Mesothelial cell of epicardium (in vitro differentiated cells): Measurements from ENCODE around the gene TMEM178A. TPM values are rescaled to one million over a fixed set of nuclear protein-coding genes. Genes with fewer than 3 reads are reported as not detected.

Experiments
- DNase-seq, 2 experiments: peaks; one replicate each; pipeline ENCODE4 v3.0.0; 2021; ENCODE audit warnings: low spot score in 2 of 2; ENCODE audit not compliant: unreplicated experiment in 2 of 2
- H3K27ac Mint-ChIP-seq: 2 replicates; pipeline ENCODE4 v1.8.0; 2021; ENCODE audit warnings: mixed read lengths
- H3K27me3 Mint-ChIP-seq: 2 replicates; pipeline ENCODE4 v1.8.0; 2021; ENCODE audit warnings: low read depth, mixed read lengths
- H3K36me3 Mint-ChIP-seq: 2 replicates; pipeline ENCODE4 v1.8.0; 2021; ENCODE audit warnings: mixed read lengths
- H3K4me1 Mint-ChIP-seq: 2 replicates; pipeline ENCODE4 v1.8.0; 2021; ENCODE audit warnings: mixed read lengths
- H3K4me3 Mint-ChIP-seq: 2 replicates; pipeline ENCODE4 v1.8.0; 2021; ENCODE audit warnings: mild to moderate bottlenecking, moderate library complexity, mixed read lengths
- H3K9me3 Mint-ChIP-seq: 2 replicates; pipeline ENCODE4 v1.8.0; 2021; ENCODE audit warnings: mixed read lengths
- CTCF ChIP-seq: fragments of 200-600 bp; sonication (generic); IDR thresholded peaks from one replicate; pipeline ENCODE4 v1.5.0; 2021; ENCODE audit warnings: antibody characterized with exemption; ENCODE audit not compliant: unreplicated experiment
- total RNA-seq: library from RNA; stranded (reverse); gene quantifications from 3 replicates; pipeline ENCODE4 v1.2.1, GENCODE V29; 2021

Gene TMEM178A
- total RNA-seq, 1 donor from 2014 or later: 13.1 TPM

DNA sequence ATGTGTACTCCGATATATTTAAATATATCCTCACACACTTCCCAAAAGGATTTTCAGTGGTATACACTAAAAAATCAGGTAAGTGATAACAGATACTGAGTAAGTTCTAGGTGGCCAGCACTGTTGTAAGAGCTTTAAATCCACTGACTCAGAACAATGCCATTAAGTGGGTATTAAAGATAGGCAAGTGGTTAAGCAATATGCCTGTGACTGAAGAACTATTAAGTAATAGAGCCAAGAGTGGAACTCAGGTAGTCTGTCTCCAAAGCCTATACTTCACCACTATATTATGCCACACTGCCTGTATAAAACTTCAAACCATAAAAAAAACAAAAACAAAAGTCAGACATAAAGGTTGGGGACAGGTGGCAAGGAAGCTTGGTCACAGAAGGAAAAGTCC is 76.2 kb downstream of the TMEM178A start:
- no peak for TF ChIP-seq CTCF
- H3K27ac Mint-ChIP-seq: no peak overlapping the region
- H3K9me3 Mint-ChIP-seq: no peaks in the 10 kb centered on the region
- H3K4me3 Mint-ChIP-seq: no peak overlapping the region
- H3K4me1 Mint-ChIP-seq: peaks cover 20% of the 10 kb centered on the region
- no peaks in the 10 kb centered on the region for H3K27me3 Mint-ChIP-seq
- no peak for DNase-seq
- H3K36me3 Mint-ChIP-seq: peaks cover 30% of the 10 kb centered on the region

GRCh38 chr2:39743269-39743776 is 77.6 kb downstream of the TMEM178A start:
- H3K4me3 Mint-ChIP-seq: no peak overlapping the region
- peaks cover 18% of the 10 kb centered on the region for H3K4me1 Mint-ChIP-seq
- no peaks in the 10 kb centered on the region for H3K9me3 Mint-ChIP-seq
- no peaks in the 10 kb centered on the region for H3K27me3 Mint-ChIP-seq
- H3K36me3 Mint-ChIP-seq: peaks cover 27% of the 10 kb centered on the region
- peak overlapping the region; percentile 80 for H3K27ac Mint-ChIP-seq
- no peak for DNase-seq
- no peak for TF ChIP-seq CTCF

GRCh38 chr2:39755466-39755865 is 89.7 kb downstream of the TMEM178A start:
- Mint-ChIP-seq H3K27me3 (no peaks in the 10 kb centered on the region), H3K4me1 (no peaks in the 10 kb centered on the region), H3K27ac (no peak overlapping the region), H3K9me3 (no peaks in the 10 kb centered on the region), H3K4me3 (no peak overlapping the region), H3K36me3 (peaks cover 50% of the 10 kb centered on the region)
- no peak for DNase-seq
- TF ChIP-seq CTCF: no peak

DNA sequence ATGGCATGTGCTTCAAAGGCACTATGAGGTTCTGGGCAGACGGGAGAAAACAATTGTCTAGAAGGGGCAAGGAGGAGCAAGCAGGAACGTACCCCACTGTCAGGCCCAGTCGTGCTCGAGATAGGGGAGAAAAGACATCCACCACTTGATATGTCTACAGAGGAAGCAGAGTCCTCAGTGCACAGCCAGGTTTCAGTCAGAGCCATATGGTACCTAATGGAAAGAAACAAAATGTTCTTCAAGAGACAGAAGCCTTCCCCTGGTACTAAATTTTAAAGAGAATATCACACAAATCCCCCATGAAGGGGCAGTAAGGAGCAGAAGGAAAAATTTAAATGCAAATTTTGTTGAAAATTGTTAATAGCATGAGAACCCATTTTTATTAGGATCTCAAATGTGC is 91.4 kb downstream of the TMEM178A start:
- Mint-ChIP-seq H3K27ac (no peak overlapping the region), H3K9me3 (no peaks in the 10 kb centered on the region), H3K36me3 (peaks cover 48% of the 10 kb centered on the region), H3K27me3 (no peaks in the 10 kb centered on the region), H3K4me1 (no peaks in the 10 kb centered on the region), H3K4me3 (no peak overlapping the region)
- no peak for DNase-seq
- no peak for TF ChIP-seq CTCF

DNA sequence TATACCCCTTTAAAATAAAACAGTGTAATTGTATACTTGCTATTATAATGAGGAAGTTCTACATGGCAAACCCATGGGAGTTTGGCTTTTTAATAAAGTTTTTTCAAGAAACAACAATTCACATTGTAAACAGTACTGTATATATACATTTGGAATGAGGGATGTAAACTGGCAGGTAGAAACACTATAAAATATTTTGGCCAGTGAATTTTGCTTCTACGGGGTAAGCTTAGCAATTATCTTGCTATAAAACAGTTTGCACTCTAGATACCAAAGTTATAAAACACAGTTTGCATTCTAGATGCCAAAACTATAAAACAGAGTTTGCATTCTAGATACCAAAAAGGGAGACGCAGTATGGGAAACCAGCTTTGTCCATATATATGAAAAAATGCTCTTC is 96.7 kb downstream of the TMEM178A start:
- Mint-ChIP-seq H3K4me3 (no peak overlapping the region), H3K36me3 (peaks cover 35% of the 10 kb centered on the region), H3K27me3 (no peaks in the 10 kb centered on the region), H3K4me1 (no peaks in the 10 kb centered on the region), H3K9me3 (no peaks in the 10 kb centered on the region), H3K27ac (no peak overlapping the region)
- no peak for DNase-seq
- no peak for TF ChIP-seq CTCF

Other genes starting within 250 kb of the TMEM178A start
- 77.8 to 78.4 TPM (median 78.0 TPM) in 3 replicates for gene MAP4K3, start 228.6 kb upstream of the TMEM178A start, total RNA-seq
- 13.8 to 17.7 TPM (median 17.3 TPM) in 3 replicates for gene THUMPD2, start 113.3 kb downstream of the TMEM178A start, total RNA-seq